ENCODE measurements around the gene CA14.
"Not testable (repeated sequence)": the region's sequence is repeated elsewhere in the genome, so short reads cannot be mapped to it uniquely, and the experiment has no call there.

The CA14 gene

GRCh38 chr1:150302902-150303301 lies 45.3 kb downstream of the CA14 start:
- Histone ChIP-seq H3K9me3 (ENCODE audit: insufficient read depth, low read length) (no peaks in the 10 kb centered on the region), H3K9ac (ENCODE audit: low read length) (no peak overlapping the region), H3K27ac (ENCODE audit: low read depth, low read length) (no peak overlapping the region), H3K4me3 (ENCODE audit: insufficient read depth, low read length, poor library complexity, severe bottlenecking) (no peak overlapping the region), H3F3A (ENCODE audit: insufficient read depth) (no peaks in the 10 kb centered on the region), H4K20me1 (ENCODE audit: low read depth, low read length) (no peaks in the 10 kb centered on the region), H2AFZ (ENCODE audit: low read depth, low read length, severe bottlenecking) (no peak overlapping the region), H3K79me2 (ENCODE audit: insufficient read depth, low read length) (peaks cover 11% of the 10 kb centered on the region; the same call in 1 of the 2 replicates), H3K4me2 (ENCODE audit: low read depth, low read length, poor library complexity, severe bottlenecking) (no peak overlapping the region), H3K27me3 (ENCODE audit: low read length) (no peaks in the 10 kb centered on the region), H3K9me2 (replicated peaks; ENCODE audit: insufficient read depth, low read length) (no peaks in the 10 kb centered on the region), H3K36me3 (ENCODE audit: low read length) (peaks cover 11% of the 10 kb centered on the region; the same call in 1 of the 2 replicates)
- no peak for TF ChIP-seq CTCF (IDR thresholded peaks at IDR 0.05; ENCODE audit: insufficient read depth, low read length, poor library complexity, severe bottlenecking)
- TF ChIP-seq EZH2phosphoT487 (conservative IDR thresholded peaks at IDR 0.05; ENCODE audit: low read length), result no peak

- H3K4me3 ChIP-seq (ENCODE audit: insufficient read depth, low read length, poor library complexity, severe bottlenecking); H3K9me3 ChIP-seq (ENCODE audit: insufficient read depth, low read length); H3K9ac ChIP-seq (ENCODE audit: low read length); H4K20me1 ChIP-seq (ENCODE audit: low read depth, low read length); H3K36me3 ChIP-seq (ENCODE audit: low read length); H3K9me2 ChIP-seq (replicated peaks; ENCODE audit: insufficient read depth, low read length); H3K4me2 ChIP-seq (ENCODE audit: low read depth, low read length, poor library complexity, severe bottlenecking); H3K27ac ChIP-seq (ENCODE audit: low read depth, low read length); H3F3A ChIP-seq (ENCODE audit: insufficient read depth); H2AFZ ChIP-seq (ENCODE audit: low read depth, low read length, severe bottlenecking); H3K27me3 ChIP-seq (ENCODE audit: low read length); H3K79me2 ChIP-seq (ENCODE audit: insufficient read depth, low read length): not testable (repeated sequence)
Observed at GRCh38 chr1:150308585-150308984, 51.0 kb downstream of the CA14 start.

GRCh38 chr1:150309758-150310508 lies 52.4 kb downstream of the CA14 start:
- no peaks in the 10 kb centered on the region for H3K79me2 ChIP-seq (ENCODE audit: insufficient read depth, low read length)
- no peak overlapping the region for H3K4me3 ChIP-seq (ENCODE audit: insufficient read depth, low read length, poor library complexity, severe bottlenecking)
- H3K9me3 ChIP-seq (ENCODE audit: insufficient read depth, low read length), result no peaks in the 10 kb centered on the region
- H3K9me2 ChIP-seq (replicated peaks; ENCODE audit: insufficient read depth, low read length), result no peaks in the 10 kb centered on the region
- H3K9ac ChIP-seq (ENCODE audit: low read length), result no peak overlapping the region
- H3K27me3 ChIP-seq (ENCODE audit: low read length), result no peaks in the 10 kb centered on the region
- 0 out of 2 replicates have a peak, but pooled peaks cover 4% of the 10 kb centered on the region for H3K36me3 ChIP-seq (ENCODE audit: low read length)
- no peak for TF ChIP-seq CTCF (IDR thresholded peaks at IDR 0.05; ENCODE audit: insufficient read depth, low read length, poor library complexity, severe bottlenecking)
- no peak for TF ChIP-seq EZH2phosphoT487 (conservative IDR thresholded peaks at IDR 0.05; ENCODE audit: low read length)
- no peak overlapping the region for H3K4me2 ChIP-seq (ENCODE audit: low read depth, low read length, poor library complexity, severe bottlenecking)
- no peaks in the 10 kb centered on the region for H4K20me1 ChIP-seq (ENCODE audit: low read depth, low read length)
- no peak overlapping the region for H2AFZ ChIP-seq (ENCODE audit: low read depth, low read length, severe bottlenecking)
- no peak overlapping the region for H3K27ac ChIP-seq (ENCODE audit: low read depth, low read length)
- H3F3A ChIP-seq (ENCODE audit: insufficient read depth), result 0 out of 2 replicates have a peak, but pooled peaks cover 6% of the 10 kb centered on the region

DNA sequence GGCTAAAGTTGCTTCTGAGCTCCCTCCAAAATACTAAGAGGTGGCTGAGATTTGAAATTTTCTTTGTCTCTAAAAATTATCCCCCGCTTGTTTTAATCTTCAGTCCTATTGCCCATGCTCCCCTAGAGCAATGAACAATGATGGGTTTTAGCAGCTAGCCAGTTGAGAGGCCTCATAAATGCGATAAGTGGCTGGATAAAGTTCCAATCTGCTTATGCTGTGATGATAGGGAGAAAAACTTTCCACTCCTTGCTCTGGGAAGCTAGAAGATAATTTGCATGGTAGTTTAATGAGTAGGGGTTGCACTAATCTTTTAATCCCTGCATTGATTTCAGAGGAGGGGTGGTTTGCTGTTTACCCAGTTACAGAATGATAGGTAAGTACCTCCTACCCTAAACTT lies 54.2 kb downstream of the CA14 start:
- Histone ChIP-seq H4K20me1 (ENCODE audit: low read depth, low read length) (no peaks in the 10 kb centered on the region), H3K79me2 (ENCODE audit: insufficient read depth, low read length) (no peaks in the 10 kb centered on the region), H3F3A (ENCODE audit: insufficient read depth) (0 out of 2 replicates have a peak, but pooled peaks cover 6% of the 10 kb centered on the region), H2AFZ (ENCODE audit: low read depth, low read length, severe bottlenecking) (no peak overlapping the region), H3K4me3 (ENCODE audit: insufficient read depth, low read length, poor library complexity, severe bottlenecking) (no peak overlapping the region), H3K9me2 (replicated peaks; ENCODE audit: insufficient read depth, low read length) (no peaks in the 10 kb centered on the region), H3K27ac (ENCODE audit: low read depth, low read length) (no peak overlapping the region), H3K9ac (ENCODE audit: low read length) (no peak overlapping the region), H3K9me3 (ENCODE audit: insufficient read depth, low read length) (no peaks in the 10 kb centered on the region), H3K4me2 (ENCODE audit: low read depth, low read length, poor library complexity, severe bottlenecking) (no peak overlapping the region), H3K36me3 (ENCODE audit: low read length) (0 out of 2 replicates have a peak, but pooled peaks cover 4% of the 10 kb centered on the region), H3K27me3 (ENCODE audit: low read length) (no peaks in the 10 kb centered on the region)
- TF ChIP-seq CTCF (IDR thresholded peaks at IDR 0.05; ENCODE audit: insufficient read depth, low read length, poor library complexity, severe bottlenecking) (no peak), EZH2phosphoT487 (conservative IDR thresholded peaks at IDR 0.05; ENCODE audit: low read length) (no peak)

Measured in SU-DHL-6 (cell line).